Stromal cell of bone marrow (primary cell): ENCODE data around the gene S100A10.

Experiments
- DNase-seq: peaks from one replicate; pipeline ENCODE4 v3.0.0-alpha.2; 2012; ENCODE audit warnings: low read depth

S100A10 gene

DNA sequence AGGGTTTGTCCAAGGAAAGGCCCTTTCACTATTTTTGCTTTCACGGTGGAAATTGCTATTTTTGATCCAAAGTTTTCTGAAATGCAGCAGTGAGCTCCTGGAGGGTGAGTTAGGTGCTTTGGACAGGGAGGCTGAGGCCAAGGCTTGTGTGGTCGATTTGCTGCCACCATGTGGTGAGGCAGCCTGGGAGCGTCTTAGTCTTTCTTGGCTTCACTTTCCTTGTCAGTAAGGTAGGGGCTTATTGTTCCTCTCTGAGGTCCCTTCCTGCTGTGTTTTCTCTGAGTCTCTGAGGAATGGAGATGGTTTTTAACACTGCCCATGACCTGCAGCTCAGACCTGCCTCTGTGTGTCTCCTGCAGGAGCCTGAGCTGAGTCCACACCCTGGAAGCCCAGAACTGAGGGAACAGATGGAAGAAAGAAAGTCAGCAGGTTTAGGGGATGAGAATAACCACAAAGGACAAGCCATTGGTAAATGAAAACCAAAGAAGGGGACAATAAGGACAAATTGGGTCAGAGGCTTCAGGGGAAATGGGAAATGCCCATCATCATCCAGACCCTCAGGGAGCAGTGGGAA, 20.1 kb upstream of the S100A10 start:
- DNase-seq = no peak

GRCh38 chr1:152009691-152010090, 16.0 kb upstream of the S100A10 start:
- no peak for DNase-seq

- DNase-seq = no peak
These were observed 13.4 kb upstream of the S100A10 start for GRCh38 chr1:152007047-152007446.

GRCh38 chr1:152005360-152005912, 11.8 kb upstream of the S100A10 start:
- DNase-seq = no peak

DNA sequence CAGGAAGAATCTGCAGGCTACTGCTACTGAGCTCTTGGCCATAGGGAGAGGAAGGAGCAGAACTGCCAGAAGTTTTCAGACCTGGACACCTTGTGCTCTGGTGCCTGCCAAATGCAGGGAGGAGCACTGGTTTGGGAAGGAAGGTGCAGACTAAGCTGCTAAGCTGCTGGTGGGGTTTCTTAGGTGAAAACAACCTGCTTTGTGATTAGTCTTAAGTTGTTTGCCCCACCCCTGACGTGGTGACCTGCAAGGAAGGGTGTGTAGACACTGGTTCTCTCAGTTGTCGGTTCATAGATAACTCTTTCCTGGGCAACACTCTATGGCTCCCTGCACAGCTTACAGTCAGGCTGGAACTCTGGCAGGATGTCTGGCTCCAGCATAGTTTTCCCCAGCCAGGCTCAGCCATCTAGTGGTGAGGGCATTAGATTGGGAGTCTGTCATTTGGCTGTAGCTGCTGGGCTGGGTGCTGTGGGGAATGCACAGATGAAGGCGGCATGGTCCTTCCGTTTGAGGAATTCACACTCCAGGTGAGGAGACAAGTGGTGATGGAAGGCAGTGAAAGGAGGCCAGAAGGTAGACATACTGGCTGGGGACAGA, 10.3 kb upstream of the S100A10 start:
- DNase-seq = no peak

GRCh38 chr1:152002960-152003359, 9.3 kb upstream of the S100A10 start:
- no peak for DNase-seq

GRCh38 chr1:152001631-152002584, 8.2 kb upstream of the S100A10 start:
- peak; percentile 99 for DNase-seq

GRCh38 chr1:152000964-152001630, 7.4 kb upstream of the S100A10 start:
- no peak for DNase-seq

GRCh38 chr1:151998611-151999362, 5.1 kb upstream of the S100A10 start:
- no peak for DNase-seq

DNA sequence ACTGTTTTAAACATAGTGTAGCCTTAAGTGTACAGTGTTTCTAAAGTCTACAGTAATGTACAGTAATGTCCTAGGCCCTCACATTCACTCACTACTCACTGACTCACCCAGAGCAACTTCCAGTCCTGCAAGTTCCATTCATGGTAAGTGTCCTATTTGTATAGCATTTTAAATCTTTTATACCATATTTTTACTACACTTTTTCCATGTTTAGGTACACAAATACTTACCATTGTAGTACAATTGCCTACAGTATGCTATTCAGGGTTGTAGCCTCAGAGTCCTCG, 3.6 kb upstream of the S100A10 start:
- no peak for DNase-seq

DNA sequence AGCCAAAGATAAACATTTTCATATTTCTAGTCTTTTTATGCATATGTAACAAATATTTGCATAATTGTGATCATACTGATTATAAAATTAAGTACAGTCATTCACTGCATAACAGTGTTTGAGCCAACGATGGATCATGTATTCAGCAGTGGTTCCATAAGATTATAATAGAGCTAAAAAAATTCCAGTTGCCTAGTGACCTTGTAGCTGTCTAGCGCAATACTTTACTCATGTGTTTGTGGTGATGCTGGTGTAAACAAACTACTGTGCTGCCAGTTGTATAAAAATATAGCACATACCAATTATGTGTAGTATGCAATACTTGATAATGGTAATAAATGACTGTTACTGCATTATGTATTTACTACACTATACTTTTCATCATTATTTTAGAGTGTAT, 2.1 kb upstream of the S100A10 start:
- no peak for DNase-seq

DNA sequence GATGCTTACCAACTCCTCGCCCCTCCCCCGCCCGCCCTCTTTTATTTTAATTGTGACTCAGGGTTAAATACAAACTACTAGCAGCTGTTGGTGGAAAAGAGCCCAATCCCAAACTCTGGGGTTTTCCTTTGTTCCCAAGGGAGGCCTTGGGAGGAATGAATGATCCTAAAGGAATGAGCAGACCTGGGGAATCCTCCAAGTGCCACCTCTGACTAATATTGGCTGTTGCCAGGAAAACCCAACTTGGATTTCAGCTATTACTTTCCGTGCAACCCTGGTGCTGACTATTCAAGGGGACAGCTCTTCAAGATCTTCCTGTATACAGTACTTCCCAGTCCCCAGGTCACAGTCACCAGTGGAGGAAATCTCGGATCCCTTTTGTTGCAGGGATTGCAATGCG, 1.3 kb upstream of the S100A10 start:
- DNase-seq = peak; percentile 99

DNA sequence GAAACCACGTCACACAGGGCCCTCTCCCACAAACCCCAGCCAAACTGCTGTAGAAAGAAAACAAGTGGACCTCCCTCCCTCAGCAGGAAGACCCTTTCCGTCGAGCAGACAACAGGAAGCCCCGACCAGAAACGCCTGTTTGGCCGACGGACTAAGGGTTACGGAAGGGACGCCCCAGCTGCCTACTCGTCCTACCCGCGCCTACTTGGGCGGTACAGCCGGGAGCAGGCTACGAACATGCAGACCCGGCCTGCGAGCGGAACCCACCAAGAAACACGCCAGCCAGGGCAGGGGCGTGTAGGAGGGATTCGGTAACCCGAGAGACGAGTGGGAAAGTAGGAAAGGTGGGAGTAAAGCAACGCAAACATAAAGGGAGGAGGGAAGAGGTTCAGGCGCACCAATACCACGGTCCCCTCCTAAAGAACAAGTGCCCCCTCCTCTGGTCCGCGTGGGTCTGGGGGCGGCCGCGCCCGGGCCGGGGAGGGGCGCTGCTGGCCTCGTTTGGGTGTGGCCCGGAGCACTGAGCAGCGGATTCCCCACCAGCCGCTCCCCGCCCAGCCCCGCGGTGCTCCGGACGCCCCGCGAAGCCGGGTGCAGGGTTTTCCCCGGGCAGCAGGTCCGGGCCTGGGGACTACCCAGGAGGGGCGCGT, 450 bp downstream of the S100A10 start:
- no peak for DNase-seq

GRCh38 chr1:151992303-151993083, 1.2 kb downstream of the S100A10 start:
- DNase-seq = peak; percentile 90

GRCh38 chr1:151991663-151992302, 1.9 kb downstream of the S100A10 start:
- DNase-seq = no peak

DNA sequence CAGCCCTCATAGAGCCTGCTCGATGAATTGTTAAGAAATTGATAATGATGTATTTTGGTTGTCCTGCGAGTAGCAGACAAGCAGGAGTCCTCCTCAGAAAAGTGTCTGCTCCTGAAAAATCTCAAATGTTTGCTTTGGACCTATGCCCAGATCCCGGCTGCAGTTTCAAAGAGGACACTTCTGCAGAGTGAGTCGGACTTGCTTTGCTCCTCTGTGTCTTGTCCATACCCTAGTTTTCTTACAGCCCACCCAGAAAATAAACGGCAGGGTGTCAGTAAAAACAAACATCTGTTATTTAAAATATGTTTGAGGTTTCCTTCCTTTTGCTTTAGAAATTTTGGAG, 2.8 kb downstream of the S100A10 start:
- DNase-seq = no peak

GRCh38 chr1:151990058-151990855, 3.4 kb downstream of the S100A10 start:
- DNase-seq = no peak

- peak; percentile 86 for DNase-seq
These were observed 4.3 kb downstream of the S100A10 start for GRCh38 chr1:151989211-151989862.
